ENCODE results near the gene SOX5.
"Not testable (repeated sequence)": the region's sequence is repeated elsewhere in the genome, so short reads cannot be mapped to it uniquely, and the experiment has no call there.

- TF ChIP-seq POLR2A (IDR thresholded peaks at IDR 0.05); CTCF (IDR thresholded peaks at IDR 0.05 in 4 of 5, conservative IDR thresholded peaks at IDR 0.05 in 1 of 5): not testable (repeated sequence)
Measured at GRCh38 chr12:23515785-23516184, 433.7 kb downstream of the SOX5 start.

All from gastrocnemius medialis (tissue), 4 donors.